GM21528 (cell line): ENCODE data around the gene HAL.

Experiments used
- ATAC-seq: cut with Tn5 transposase; IDR thresholded peaks from one replicate; pipeline ENCODE4 v1.9.1; 2021; ENCODE audit warnings: mild to moderate bottlenecking, moderate library complexity; ENCODE audit not compliant: unreplicated experiment, low FRiP score

The HAL gene

DNA sequence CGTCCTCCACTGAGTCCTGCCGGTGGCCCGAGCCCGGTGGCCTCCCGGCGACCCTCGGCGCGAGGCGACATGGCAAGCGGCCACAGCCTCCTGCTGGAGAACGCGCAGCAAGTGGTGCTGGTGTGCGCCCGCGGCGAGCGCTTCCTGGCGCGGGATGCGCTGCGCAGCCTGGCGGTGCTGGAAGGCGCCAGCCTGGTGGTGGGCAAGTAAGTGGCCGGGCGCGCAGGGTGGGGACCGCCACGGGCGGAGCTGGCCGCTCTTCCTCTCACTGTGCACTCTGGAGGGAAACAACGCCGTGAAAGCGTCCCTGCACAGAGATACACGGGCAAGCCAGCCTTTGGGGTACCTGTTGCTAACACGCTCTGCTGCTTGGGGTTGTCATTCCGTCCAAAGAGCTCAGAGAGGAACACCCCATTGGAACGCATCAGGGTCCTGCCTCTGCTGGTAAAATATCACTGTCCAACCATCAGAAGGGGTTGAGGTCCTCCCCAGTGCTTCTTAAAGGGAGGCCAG is 52.8 kb downstream of the HAL start, which contains the start of gene AMDHD1:
TSS of gene AMDHD1 (plus strand) at position 2 of the 513 bp plus-strand sequence. CDS start at position 70, 68 bp downstream.
- peak; percentile 70 for ATAC-seq

DNA sequence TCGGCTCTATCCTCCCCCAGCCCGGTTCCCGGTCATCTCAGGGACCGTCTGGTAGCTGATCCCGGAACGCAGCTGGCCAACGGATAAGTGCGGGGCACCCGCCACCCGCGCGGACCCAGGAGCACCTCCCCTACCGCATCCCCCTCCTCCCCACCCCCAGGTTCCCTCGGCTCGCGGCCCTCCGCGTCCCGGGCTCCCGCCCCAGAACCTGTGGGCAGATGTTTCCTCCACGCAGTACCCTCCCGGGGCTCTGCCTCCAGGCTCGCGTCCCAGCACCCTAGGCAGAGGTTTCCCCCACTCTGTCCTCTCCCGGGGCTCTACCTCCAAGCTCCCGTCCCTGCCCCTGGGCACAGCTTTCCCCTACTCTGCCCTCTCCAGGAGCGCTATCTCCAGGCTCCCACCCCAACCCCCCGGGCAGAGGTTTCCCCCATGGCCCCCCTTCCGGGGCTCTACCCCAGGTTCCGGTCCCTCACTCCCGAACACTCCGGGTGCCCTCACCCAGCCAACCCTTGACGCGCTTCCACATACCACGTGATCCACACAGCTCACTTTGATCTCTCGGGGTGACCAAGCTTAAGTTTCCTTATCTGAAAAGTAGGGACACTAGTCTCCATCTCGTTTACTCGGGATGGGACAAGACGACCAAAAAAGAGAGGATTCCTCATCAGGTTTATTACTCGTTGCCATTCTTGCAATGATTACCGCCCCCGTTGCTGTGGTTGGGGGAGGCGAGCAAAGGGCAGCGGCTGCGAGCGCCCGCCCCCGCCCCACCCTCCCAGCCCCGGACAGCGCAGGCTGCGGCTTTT is 53.4 kb downstream of the HAL start, which contains the start of gene CCDC38:
TSS of gene CCDC38 (minus strand) at position 91 of the 806 bp plus-strand sequence. CDS start 6,105 bp downstream, outside the sequence.
- peak; percentile 99 for ATAC-seq

DNA sequence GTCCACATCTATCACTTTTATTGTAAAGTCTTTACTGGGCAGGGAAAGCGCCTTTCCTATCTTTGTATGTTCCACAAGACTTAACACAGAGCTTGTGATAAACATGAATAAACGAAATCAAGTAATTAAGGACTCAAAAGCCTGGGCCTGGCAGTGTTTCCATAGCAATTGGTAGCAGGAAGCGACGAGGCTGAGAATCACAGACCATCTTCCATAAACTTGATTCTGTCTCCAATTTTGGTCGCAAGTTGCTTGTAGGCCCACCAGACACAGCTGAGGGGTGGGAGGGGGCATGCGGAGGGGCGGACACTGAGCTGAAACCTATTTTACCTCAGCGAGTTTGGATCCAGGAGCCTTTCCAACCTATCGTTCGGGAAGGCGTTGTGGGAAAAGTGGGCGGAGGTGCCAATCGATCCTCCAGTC is 54.0 kb downstream of the HAL start:
- ATAC-seq = no peak

GRCh38 chr12:95940514-95940913 is 55.6 kb downstream of the HAL start:
- ATAC-seq = no peak
